OCI-LY1 (cell line): ENCODE data around the gene SH3D19.

Experiments
- EZH2 ChIP-seq: fragments of 200-600 bp; sonication (generic), shearing (Covaris generic); IDR thresholded peaks from 2 replicates; pipeline ENCODE4 v1.8.0; 2017; ENCODE audit warnings: borderline replicate concordance, mixed run types, mild to moderate bottlenecking, antibody characterized with exemption, low read length, moderate library complexity, mixed read lengths
- TF ChIP-seq, protein P1 (sequence below): fragments of 200-600 bp; sonication (generic), shearing (Covaris generic); IDR thresholded peaks from 2 replicates; pipeline ENCODE4 v1.5.1; 2017; ENCODE audit warnings: mild to moderate bottlenecking, antibody characterized with exemption, low read length, moderate library complexity, mixed read lengths

DNA sequence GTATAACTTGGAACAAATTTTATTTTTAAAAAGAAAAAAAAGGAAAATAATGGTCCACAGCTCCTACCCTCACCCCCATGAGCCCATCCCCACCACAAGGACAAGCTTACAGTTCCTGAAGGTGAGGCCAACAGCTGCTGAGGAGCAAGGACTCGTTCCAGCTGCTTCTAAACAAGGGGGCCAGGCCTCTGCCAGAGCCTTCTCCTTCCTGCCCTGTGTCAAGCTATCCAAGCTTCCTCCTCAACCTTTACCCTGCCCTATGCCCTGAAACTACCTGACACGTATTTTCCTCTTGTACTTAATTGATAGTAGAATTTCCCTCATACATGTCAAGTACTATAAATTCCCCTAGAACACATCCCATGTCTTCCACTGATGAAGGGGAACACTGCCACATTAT is 8.8 kb downstream of the SH3D19 start:
- TF ChIP-seq EZH2: no peak
- TF ChIP-seq, protein P1, sequence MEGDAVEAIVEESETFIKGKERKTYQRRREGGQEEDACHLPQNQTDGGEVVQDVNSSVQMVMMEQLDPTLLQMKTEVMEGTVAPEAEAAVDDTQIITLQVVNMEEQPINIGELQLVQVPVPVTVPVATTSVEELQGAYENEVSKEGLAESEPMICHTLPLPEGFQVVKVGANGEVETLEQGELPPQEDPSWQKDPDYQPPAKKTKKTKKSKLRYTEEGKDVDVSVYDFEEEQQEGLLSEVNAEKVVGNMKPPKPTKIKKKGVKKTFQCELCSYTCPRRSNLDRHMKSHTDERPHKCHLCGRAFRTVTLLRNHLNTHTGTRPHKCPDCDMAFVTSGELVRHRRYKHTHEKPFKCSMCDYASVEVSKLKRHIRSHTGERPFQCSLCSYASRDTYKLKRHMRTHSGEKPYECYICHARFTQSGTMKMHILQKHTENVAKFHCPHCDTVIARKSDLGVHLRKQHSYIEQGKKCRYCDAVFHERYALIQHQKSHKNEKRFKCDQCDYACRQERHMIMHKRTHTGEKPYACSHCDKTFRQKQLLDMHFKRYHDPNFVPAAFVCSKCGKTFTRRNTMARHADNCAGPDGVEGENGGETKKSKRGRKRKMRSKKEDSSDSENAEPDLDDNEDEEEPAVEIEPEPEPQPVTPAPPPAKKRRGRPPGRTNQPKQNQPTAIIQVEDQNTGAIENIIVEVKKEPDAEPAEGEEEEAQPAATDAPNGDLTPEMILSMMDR: no peak
